Stimulated activated CD8-positive, alpha-beta memory T cell treated with anti-CD3 and anti-CD28 coated beads, Interleukin-7, amount 100 ng/mL, for 1 hour (primary cell): ENCODE data around the gene CLDN17.

Experiments
- DNase-seq, 2 donors: peaks; one replicate each; pipeline ENCODE4 v3.0.0-alpha.2; 2020; ENCODE audit warnings: low read depth in 2 of 2

The CLDN17 gene

GRCh38 chr21:30117631-30118030 lies 49.0 kb downstream of the CLDN17 start:
- no peak for DNase-seq

- DNase-seq, result no peak
Observed at GRCh38 chr21:30116479-30116878, 50.1 kb downstream of the CLDN17 start.
